NT2/D1 (cell line): ENCODE results near the gene UBAC2.

Experiments
- DNase-seq: peaks from one replicate; pipeline ENCODE4 v3.0.0-alpha.2; 2011; ENCODE audit warnings: low read depth, low spot score
- H3K27me3 ChIP-seq: 2 replicates; pipeline ENCODE4 v1.6.0; 2011; ENCODE audit warnings: mild to moderate bottlenecking; ENCODE audit not compliant: insufficient read length, insufficient read depth
- H3K36me3 ChIP-seq: 2 replicates; pipeline ENCODE4 v1.6.1; 2011; ENCODE audit warnings: mild to moderate bottlenecking, low read length, mixed read lengths; ENCODE audit not compliant: insufficient read depth, insufficient read length
- H3K4me1 ChIP-seq: 2 replicates; pipeline ENCODE4 v1.5.1; 2011; ENCODE audit not compliant: insufficient read depth, insufficient read length
- H3K4me3 ChIP-seq: 2 replicates; pipeline ENCODE4 v1.5.1; 2011; ENCODE audit warnings: low read depth; ENCODE audit not compliant: insufficient read length
- H3K9ac ChIP-seq: 2 replicates; pipeline ENCODE4 v1.6.0; 2011; ENCODE audit warnings: low read depth; ENCODE audit not compliant: insufficient read length
- H3K9me3 ChIP-seq: 2 replicates; pipeline ENCODE4 v1.5.1; 2011; ENCODE audit warnings: mild to moderate bottlenecking, low read length; ENCODE audit not compliant: insufficient read depth
- SUZ12 ChIP-seq: IDR thresholded peaks from 2 replicates; pipeline ENCODE4 v1.6.1; 2011; ENCODE audit not compliant: insufficient read length, insufficient read depth; ENCODE audit errors: extremely low read depth
- YY1 ChIP-seq: IDR thresholded peaks from 2 replicates; pipeline ENCODE4 v1.6.1; 2011; ENCODE audit not compliant: insufficient read length, insufficient read depth
- ZNF274 ChIP-seq: IDR thresholded peaks from 2 replicates; pipeline ENCODE4 v1.6.1; 2011; ENCODE audit warnings: mild to moderate bottlenecking, low read depth, low read length

UBAC2 gene

DNA sequence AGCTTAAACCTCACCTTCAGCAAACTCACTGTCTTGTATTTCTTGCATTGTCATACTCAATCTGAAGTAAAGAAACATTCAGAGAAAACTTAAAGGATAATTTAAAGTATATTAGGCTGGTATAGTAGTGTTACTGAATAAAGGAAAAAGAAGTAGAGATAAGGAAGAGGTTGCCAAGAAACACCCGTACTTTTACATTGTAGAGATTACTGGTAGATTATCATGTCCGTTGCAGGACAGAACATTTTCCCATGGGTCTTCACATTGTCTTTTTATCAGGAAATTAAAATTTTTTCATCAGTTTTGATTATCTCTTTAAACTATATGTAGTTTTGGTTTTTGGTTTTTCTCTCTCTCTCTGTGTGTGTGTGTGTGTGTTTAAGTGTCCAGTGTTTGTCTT, 126.5 kb downstream of the UBAC2 start:
- no peak for TF ChIP-seq ZNF274
- TF ChIP-seq YY1: no peak
- TF ChIP-seq SUZ12: no peak
- no peak for DNase-seq
- H3K9me3 ChIP-seq: no peaks in the 10 kb centered on the region
- no peak overlapping the region for H3K4me3 ChIP-seq
- H3K4me1 ChIP-seq: no peaks in the 10 kb centered on the region
- H3K36me3 ChIP-seq: peaks cover 8% of the 10 kb centered on the region
- H3K9ac ChIP-seq: no peak overlapping the region
- no peaks in the 10 kb centered on the region for H3K27me3 ChIP-seq

DNA sequence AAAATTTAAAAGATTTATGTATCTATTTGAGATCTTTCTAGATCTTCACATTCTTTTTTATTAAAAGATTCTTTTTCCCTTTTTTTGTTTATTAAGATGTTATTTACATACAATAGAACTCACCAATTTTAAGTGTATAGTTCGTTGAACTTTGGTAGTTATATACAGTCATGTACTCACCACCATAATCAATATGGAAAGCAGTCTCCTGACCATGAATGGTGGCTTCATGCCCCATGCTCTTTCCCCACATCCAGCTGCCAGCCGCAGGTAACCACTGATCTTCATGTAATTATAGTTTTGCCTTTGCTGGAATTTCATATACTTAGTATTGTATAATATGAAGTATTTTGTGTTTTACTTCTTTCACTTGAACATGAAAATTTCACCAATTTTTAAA, 127.1 kb downstream of the UBAC2 start:
- TF ChIP-seq ZNF274: no peak
- Histone ChIP-seq H3K36me3 (peaks cover 8% of the 10 kb centered on the region), H3K4me1 (no peaks in the 10 kb centered on the region)

DNA sequence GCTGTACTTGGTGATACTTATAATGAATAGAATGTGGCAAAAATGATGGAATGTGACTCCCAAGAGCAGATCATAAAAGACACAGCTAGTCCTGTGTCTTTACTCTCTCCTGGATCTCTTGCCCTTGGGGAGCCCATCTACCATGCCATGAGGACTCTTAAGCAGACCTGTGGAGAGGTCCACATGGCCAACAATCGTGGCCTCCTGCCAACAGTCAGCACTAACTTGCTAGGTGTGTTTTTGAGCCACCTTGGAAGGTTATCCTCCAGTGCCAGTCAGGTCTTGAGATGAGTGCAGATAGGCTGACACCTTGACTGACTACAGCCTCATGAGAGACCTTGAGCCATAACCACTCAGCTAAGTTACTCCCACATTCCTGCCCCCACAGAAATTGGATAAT, 128.8 kb downstream of the UBAC2 start:
- peaks cover 8% of the 10 kb centered on the region for H3K36me3 ChIP-seq
- no peaks in the 10 kb centered on the region for H3K4me1 ChIP-seq
- no peak overlapping the region for H3K9ac ChIP-seq
- DNase-seq: no peak
- TF ChIP-seq ZNF274 (no peak), SUZ12 (no peak), YY1 (no peak)
- no peaks in the 10 kb centered on the region for H3K9me3 ChIP-seq
- H3K27me3 ChIP-seq: no peaks in the 10 kb centered on the region
- no peak overlapping the region for H3K4me3 ChIP-seq

More for the DNA sequence above, 127.1 kb downstream of the UBAC2 start:
- no peak for DNase-seq
- Histone ChIP-seq H3K9me3 (no peaks in the 10 kb centered on the region), H3K9ac (no peak overlapping the region), H3K27me3 (no peaks in the 10 kb centered on the region), H3K4me3 (no peak overlapping the region)

DNA sequence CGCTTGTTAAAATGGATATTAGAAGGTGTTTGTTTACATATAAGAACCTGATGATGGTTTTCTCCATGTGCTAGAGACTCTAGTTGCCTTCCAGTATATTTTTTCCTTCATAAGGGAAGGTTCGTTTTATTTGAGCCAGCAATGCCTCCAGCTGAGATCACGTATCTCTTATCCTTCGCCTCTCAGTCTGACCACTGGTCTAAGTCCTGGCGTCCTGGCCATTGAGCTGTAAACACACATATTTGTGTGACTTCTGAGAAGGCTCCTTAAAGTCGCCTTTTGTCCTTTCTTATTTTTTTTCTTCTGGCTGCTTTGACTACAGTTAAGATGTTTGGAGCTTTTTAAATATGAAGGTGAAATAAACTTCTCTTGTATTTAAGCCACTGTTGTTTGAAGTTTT, 130.3 kb downstream of the UBAC2 start:
- H3K4me1 ChIP-seq: no peaks in the 10 kb centered on the region
- H3K27me3 ChIP-seq: no peaks in the 10 kb centered on the region
- H3K9ac ChIP-seq: no peak overlapping the region
- H3K36me3 ChIP-seq: peaks cover 5% of the 10 kb centered on the region
- no peak for TF ChIP-seq ZNF274
- H3K9me3 ChIP-seq: no peaks in the 10 kb centered on the region
- no peak for DNase-seq
- no peak overlapping the region for H3K4me3 ChIP-seq

DNA sequence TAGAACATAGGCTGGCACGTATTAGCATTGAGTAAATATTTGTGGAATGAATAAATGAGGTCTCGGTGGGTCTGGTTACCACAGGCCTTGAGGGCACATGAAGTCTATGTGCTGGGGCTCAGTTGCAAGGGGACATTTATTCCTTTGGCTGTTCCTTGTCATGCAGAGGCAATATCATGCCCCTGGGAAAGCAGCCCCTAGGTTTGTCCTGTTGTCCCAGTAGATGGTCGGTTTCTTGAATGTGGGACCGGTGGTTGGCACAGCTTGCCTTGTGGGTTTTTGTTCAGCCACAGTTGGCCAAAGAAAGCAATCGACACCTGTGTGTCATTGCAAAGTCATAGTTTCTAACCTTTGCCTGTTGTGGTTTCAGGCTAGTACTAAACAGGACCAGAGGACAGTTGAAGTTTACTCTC, 131.2 kb downstream of the UBAC2 start:
- H3K9ac ChIP-seq: no peak overlapping the region
- peaks cover 5% of the 10 kb centered on the region for H3K36me3 ChIP-seq
- DNase-seq: no peak
- H3K4me3 ChIP-seq: no peak overlapping the region
- no peaks in the 10 kb centered on the region for H3K9me3 ChIP-seq
- no peak for TF ChIP-seq YY1
- no peak for TF ChIP-seq ZNF274
- no peak for TF ChIP-seq SUZ12
- H3K27me3 ChIP-seq: no peaks in the 10 kb centered on the region
- no peaks in the 10 kb centered on the region for H3K4me1 ChIP-seq

DNA sequence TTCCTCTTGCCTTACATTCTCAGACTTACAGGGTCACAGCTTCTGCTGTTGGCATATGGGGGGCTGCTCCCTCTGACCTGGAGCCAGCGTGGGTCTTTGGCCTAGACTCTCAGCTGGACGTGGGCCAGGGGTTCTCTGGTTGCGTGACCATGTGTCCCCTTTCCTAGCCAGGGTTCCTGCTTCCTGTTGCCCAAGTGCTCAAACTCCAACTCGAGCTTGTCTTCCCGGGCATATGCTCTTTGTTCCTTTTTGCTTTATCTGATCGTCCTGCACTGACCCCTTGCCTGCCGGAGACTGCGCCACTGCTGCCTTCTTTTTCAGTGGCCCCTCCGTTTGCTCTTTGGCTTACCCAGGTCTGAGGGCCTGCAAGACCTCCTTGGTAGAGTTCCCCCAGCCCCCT, 131.8 kb downstream of the UBAC2 start:
- Histone ChIP-seq H3K9me3 (no peaks in the 10 kb centered on the region), H3K27me3 (no peaks in the 10 kb centered on the region), H3K9ac (no peak overlapping the region), H3K4me1 (no peaks in the 10 kb centered on the region), H3K4me3 (no peak overlapping the region), H3K36me3 (peaks cover 5% of the 10 kb centered on the region)
- TF ChIP-seq SUZ12 (no peak), ZNF274 (no peak), YY1 (no peak)
- DNase-seq: no peak

DNA sequence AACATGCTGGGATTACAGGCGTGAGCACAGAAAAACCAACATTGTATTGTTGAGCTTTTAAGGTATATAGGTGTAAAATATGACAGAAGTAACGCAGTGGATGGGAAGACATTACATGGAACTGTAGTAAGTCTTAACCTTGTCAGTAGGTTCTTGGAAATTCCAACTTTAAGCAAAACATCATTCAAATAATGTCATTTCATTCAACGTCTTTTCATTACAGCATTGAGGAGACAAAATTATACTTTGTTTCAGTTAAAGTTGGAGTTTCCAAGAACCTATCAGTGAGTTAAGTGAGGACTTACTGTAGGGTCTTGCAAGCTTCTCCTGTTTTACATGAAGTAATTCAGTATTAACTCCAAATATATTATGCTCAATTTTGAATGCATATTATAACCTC, 133.6 kb downstream of the UBAC2 start:
- Histone ChIP-seq H3K9ac (no peak overlapping the region), H3K36me3 (peaks cover 5% of the 10 kb centered on the region), H3K9me3 (no peaks in the 10 kb centered on the region), H3K4me1 (no peaks in the 10 kb centered on the region), H3K4me3 (no peak overlapping the region), H3K27me3 (no peaks in the 10 kb centered on the region)
- DNase-seq: no peak
- TF ChIP-seq SUZ12 (no peak), ZNF274 (no peak), YY1 (no peak)

DNA sequence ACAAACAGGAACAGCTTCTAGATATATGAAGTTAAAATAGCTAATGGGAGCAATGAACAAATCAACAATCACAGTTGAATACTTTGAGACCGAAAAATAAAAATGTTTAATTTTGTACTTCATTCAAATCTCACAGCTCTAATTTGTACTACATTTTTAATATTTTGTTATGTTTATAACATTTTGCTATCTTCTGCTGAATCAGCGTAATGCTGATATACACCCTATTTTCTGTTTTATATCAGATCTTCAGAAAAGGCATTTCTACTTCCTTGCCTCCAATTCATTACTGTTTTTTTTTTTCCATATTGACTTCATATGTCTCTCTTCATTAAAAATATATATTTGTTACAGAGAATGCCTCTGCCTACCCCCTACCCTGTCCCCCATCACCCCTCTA, 134.4 kb downstream of the UBAC2 start:
- Histone ChIP-seq H3K4me1 (no peaks in the 10 kb centered on the region), H3K9ac (no peak overlapping the region)

More for the DNA sequence above, 134.4 kb downstream of the UBAC2 start:
- TF ChIP-seq YY1: no peak
- no peak for TF ChIP-seq ZNF274
- H3K4me3 ChIP-seq: no peak overlapping the region
- peaks cover under 1% of the 10 kb centered on the region for H3K36me3 ChIP-seq
- no peaks in the 10 kb centered on the region for H3K9me3 ChIP-seq
- no peak for DNase-seq
- no peaks in the 10 kb centered on the region for H3K27me3 ChIP-seq
